Progenitor cell of endocrine pancreas (in vitro differentiated cells): ENCODE measurements around the gene CHST6. TPM values are rescaled to one million over a fixed set of nuclear protein-coding genes. Genes with fewer than 3 reads are reported as not detected.
"Not testable (repeated sequence)": the region's sequence is repeated elsewhere in the genome, so short reads cannot be mapped to it uniquely, and the experiment has no call there.

Experiments
- DNase-seq: peaks from one replicate; pipeline ENCODE4 v3.0.0; 2021; ENCODE audit warnings: low spot score; ENCODE audit not compliant: unreplicated experiment
- H3K27ac Mint-ChIP-seq: 2 replicates; pipeline ENCODE4 v1.8.0; 2021; ENCODE audit warnings: mild to moderate bottlenecking, moderate library complexity, mixed read lengths
- H3K27me3 Mint-ChIP-seq: 2 replicates; pipeline ENCODE4 v1.8.0; 2021; ENCODE audit warnings: mixed read lengths
- H3K36me3 Mint-ChIP-seq: 2 replicates; pipeline ENCODE4 v1.8.0; 2022; ENCODE audit warnings: mixed read lengths; ENCODE audit not compliant: insufficient read depth
- H3K4me1 Mint-ChIP-seq: 2 replicates; pipeline ENCODE4 v1.8.0; 2021; ENCODE audit warnings: low read depth, mixed read lengths
- H3K4me3 Mint-ChIP-seq: 2 replicates; pipeline ENCODE4 v1.8.0; 2021; ENCODE audit warnings: low read depth, mild to moderate bottlenecking, moderate library complexity, mixed read lengths
- H3K9me3 Mint-ChIP-seq: 2 replicates; pipeline ENCODE4 v1.8.0; 2021; ENCODE audit warnings: low read depth, mixed read lengths
- CTCF ChIP-seq: fragments of 200-600 bp; sonication (generic); IDR thresholded peaks from one replicate; pipeline ENCODE4 v1.5.0; 2021; ENCODE audit warnings: antibody characterized with exemption, mild to moderate bottlenecking; ENCODE audit not compliant: unreplicated experiment
- total RNA-seq: library from RNA; stranded (reverse); gene quantifications from 2 replicates; pipeline ENCODE4 v1.2.1, GENCODE V29; 2021

CHST6 gene
- total RNA-seq, 1 donor from 2014 or later = 7.7 TPM

GRCh38 chr16:75457485-75458021, 37.7 kb downstream of the CHST6 start:
- Mint-ChIP-seq H3K4me1 (peaks cover 65% of the 10 kb centered on the region), H3K4me3 (no peak overlapping the region), H3K9me3 (no peaks in the 10 kb centered on the region), H3K27ac (no peak overlapping the region), H3K27me3 (no peaks in the 10 kb centered on the region), H3K36me3 (peaks cover 7% of the 10 kb centered on the region)
- DNase-seq = no peak
- TF ChIP-seq CTCF = no peak

GRCh38 chr16:75456971-75457370, 38.3 kb downstream of the CHST6 start:
- Mint-ChIP-seq H3K4me1 (peaks cover 65% of the 10 kb centered on the region), H3K27ac (peak overlapping the region; percentile 67), H3K27me3 (no peaks in the 10 kb centered on the region), H3K9me3 (no peaks in the 10 kb centered on the region), H3K36me3 (peaks cover 9% of the 10 kb centered on the region), H3K4me3 (no peak overlapping the region)
- TF ChIP-seq CTCF = no peak
- no peak for DNase-seq

GRCh38 chr16:75456486-75456885, 38.8 kb downstream of the CHST6 start:
- Mint-ChIP-seq H3K36me3 (peaks cover 11% of the 10 kb centered on the region), H3K27ac (peak overlapping the region; percentile 67), H3K4me1 (peaks cover 62% of the 10 kb centered on the region)
- H3K4me3 Mint-ChIP-seq, H3K9me3 Mint-ChIP-seq, H3K27me3 Mint-ChIP-seq, DNase-seq: not testable (repeated sequence)

DNA sequence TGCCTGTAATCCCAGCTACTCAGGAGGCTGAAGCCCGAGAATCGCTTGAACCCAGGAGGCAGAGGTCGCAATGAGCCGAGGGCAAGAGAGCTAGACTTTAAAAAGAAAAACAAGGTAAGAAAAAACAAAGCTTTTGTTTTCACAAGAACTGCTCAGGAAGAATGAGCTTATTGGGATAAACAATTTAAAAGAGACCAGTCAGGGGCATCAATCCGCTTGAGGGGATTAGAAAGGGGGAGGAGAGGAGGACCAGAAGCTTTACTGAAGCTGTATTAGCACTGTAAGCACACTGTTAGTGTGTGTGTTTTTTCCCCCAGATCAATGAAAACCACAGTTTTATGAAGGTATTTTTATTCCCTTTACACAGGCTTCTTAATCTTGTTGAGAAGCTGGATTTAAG, 39.6 kb downstream of the CHST6 start:
- no peaks in the 10 kb centered on the region for H3K27me3 Mint-ChIP-seq
- no peak overlapping the region for H3K27ac Mint-ChIP-seq
- H3K4me3 Mint-ChIP-seq = no peak overlapping the region
- peaks cover 14% of the 10 kb centered on the region for H3K36me3 Mint-ChIP-seq
- H3K4me1 Mint-ChIP-seq = peaks cover 60% of the 10 kb centered on the region
- DNase-seq = no peak
- no peak for TF ChIP-seq CTCF
- no peaks in the 10 kb centered on the region for H3K9me3 Mint-ChIP-seq

- H3K27ac Mint-ChIP-seq = peak overlapping the region; percentile 82
- H3K4me3 Mint-ChIP-seq = peak overlapping the region; percentile 37
- no peak for TF ChIP-seq CTCF
- peaks cover 21% of the 10 kb centered on the region for H3K36me3 Mint-ChIP-seq
- no peak for DNase-seq
- no peaks in the 10 kb centered on the region for H3K9me3 Mint-ChIP-seq
- peaks cover 47% of the 10 kb centered on the region for H3K4me1 Mint-ChIP-seq
- no peaks in the 10 kb centered on the region for H3K27me3 Mint-ChIP-seq
Observed at GRCh38 chr16:75452464-75453190, 42.6 kb downstream of the CHST6 start.

DNA sequence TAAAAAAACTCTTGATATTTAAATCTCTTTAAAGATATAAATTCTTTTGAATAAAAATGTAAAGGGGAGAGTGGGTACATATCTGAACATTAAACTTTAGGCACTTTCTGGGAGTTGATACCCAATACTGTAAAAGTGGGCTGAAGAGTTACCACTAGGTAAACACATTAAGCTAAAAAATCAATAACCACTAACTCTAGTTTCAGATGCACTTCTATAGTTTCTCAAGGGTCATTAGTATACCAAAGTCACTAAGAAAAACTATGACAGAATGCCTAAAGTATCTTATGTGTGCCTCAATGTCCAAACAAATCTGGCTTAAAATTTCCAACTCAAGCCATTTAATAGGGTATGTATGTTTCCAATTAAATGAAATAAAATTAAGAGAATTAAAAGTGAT, 48.8 kb downstream of the CHST6 start:
- no peak for TF ChIP-seq CTCF

More for the DNA sequence above, 48.8 kb downstream of the CHST6 start:
- Mint-ChIP-seq H3K27me3 (no peaks in the 10 kb centered on the region), H3K4me1 (peaks cover 12% of the 10 kb centered on the region), H3K4me3 (no peak overlapping the region), H3K27ac (peak overlapping the region; percentile 90), H3K36me3 (peaks cover 25% of the 10 kb centered on the region), H3K9me3 (no peaks in the 10 kb centered on the region)
- no peak for DNase-seq
